ENCODE results near the gene CEACAM19. TPM values are rescaled to one million over a fixed set of nuclear protein-coding genes. Genes with fewer than 3 reads are reported as not detected.
"Not testable (repeated sequence)": the region's sequence is repeated elsewhere in the genome, so short reads cannot be mapped to it uniquely, and the experiment has no call there.

The CEACAM19 gene
- total RNA-seq, 1 experiment from 2014 or later: 0.12 TPM

GRCh38 chr19:44645407-44646048 lies 25.8 kb upstream of the CEACAM19 start:
- no peak for DNase-seq (ENCODE audit: low read depth)

- no peak for DNase-seq (ENCODE audit: low read depth)
Measured at GRCh38 chr19:44646049-44646416, 25.2 kb upstream of the CEACAM19 start.

GRCh38 chr19:44647144-44647543 lies 24.1 kb upstream of the CEACAM19 start:
- DNase-seq (ENCODE audit: low read depth): no peak

GRCh38 chr19:44648631-44649251 lies 22.5 kb upstream of the CEACAM19 start:
- DNase-seq (ENCODE audit: low read depth): peak; percentile 35

- no peak for DNase-seq (ENCODE audit: low read depth)
Measured at GRCh38 chr19:44649578-44650145, 21.6 kb upstream of the CEACAM19 start.

DNA sequence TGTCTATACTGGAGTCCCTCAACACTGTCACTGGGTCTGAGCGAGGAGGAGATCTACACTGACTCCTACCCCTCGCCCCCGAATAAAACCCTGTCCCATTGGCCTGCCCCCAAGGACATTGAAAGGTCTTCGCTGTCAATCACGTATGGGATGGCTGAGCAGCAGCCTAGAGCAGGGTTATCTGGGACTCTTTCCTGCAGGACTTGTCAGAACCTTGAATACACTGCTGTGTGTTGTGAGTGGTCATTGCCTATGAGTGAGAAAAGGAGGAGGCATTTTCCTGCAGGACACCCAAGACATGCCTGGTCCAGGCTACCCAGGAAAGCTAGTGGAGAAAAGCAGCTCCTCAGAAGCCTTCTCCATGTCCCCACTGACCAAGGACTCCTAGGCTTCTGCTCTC lies 17.9 kb upstream of the CEACAM19 start:
- DNase-seq (ENCODE audit: low read depth): no peak

DNA sequence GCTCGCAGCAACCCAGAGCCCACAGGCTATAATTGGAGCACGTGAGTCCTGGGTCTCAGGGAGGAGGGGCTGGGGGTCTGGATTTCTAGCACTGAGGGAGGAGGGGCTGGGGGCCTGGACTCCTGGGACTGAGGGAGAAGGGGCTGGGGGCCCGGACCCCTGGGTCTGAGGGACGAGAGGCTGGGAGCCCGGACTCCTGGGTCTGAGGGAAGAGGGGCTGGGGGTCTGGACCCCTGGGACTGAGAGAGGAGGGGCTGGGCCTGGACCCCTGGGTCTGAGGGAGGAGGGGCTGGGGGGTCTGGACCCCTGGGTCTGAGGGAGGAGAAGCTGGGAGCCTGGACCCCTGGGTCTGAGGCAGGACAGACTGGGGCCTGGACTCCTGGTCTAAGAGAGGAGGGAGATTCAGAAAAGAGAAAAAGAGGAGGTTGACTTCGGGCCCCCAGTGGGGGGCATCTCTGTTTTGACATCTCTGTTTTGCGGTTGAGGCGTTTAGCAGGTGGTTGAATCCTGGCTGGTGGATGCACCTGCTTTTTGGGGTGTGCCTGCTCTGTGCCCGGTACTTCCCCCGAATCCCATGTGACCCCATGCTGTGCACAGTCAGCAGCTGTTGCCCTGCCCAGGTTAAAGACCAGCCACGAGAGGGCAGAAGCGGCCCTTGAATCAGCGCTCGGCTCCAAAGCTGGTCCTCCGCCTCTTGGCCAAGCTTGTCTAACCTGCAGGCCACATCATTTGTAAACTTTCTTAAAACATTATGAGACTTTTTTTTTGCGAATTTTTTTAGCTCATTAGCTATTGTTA lies 17.1 kb upstream of the CEACAM19 start:
- DNase-seq (ENCODE audit: low read depth): peak; percentile 44

- peak; percentile 57 for DNase-seq (ENCODE audit: low read depth)
Measured at GRCh38 chr19:44657211-44657921, 13.9 kb upstream of the CEACAM19 start.

- no peak for DNase-seq (ENCODE audit: low read depth)
Measured at GRCh38 chr19:44658069-44658733, 13.1 kb upstream of the CEACAM19 start.

DNA sequence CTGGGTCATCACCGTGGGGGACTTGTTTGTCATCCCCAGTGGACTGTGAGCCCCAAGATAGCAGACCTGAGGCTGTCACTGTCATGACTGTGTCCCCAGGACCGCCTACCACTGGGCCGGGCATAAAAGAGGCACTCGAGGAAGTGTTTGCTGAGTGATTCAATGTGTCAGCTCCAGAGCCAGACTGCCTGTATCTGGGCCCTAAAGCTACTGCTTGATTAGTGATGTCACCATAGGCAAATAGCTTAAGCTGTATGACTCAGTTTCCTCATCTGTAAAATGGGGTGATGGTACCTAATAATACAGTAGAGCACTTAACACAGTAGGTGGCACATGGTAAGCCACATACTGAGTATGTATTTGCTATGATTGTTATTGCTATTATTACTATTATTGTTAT lies 11.2 kb upstream of the CEACAM19 start:
- DNase-seq (ENCODE audit: low read depth): no peak

GRCh38 chr19:44661205-44661604 lies 10.1 kb upstream of the CEACAM19 start:
- DNase-seq (ENCODE audit: low read depth): no peak

DNA sequence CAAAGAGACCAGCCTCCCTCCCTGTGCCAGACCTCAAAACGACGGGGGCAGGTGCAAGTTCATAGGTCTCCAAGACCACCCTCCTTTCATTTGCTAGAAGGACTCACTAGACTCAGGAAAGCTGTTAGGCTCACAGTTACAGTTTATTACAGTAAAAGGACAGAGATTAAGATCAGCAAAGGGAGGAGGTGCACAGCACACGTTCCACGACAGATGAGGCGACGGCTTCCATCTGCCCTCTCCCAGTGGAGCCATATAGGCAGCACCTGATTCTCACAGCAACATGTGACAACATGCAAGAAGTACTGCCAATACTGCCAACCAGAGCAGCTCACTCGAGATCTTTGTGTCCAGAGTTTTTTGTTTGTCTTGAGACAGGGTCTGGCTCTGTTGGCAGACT lies 9.4 kb upstream of the CEACAM19 start:
- no peak for DNase-seq (ENCODE audit: low read depth)

DNA sequence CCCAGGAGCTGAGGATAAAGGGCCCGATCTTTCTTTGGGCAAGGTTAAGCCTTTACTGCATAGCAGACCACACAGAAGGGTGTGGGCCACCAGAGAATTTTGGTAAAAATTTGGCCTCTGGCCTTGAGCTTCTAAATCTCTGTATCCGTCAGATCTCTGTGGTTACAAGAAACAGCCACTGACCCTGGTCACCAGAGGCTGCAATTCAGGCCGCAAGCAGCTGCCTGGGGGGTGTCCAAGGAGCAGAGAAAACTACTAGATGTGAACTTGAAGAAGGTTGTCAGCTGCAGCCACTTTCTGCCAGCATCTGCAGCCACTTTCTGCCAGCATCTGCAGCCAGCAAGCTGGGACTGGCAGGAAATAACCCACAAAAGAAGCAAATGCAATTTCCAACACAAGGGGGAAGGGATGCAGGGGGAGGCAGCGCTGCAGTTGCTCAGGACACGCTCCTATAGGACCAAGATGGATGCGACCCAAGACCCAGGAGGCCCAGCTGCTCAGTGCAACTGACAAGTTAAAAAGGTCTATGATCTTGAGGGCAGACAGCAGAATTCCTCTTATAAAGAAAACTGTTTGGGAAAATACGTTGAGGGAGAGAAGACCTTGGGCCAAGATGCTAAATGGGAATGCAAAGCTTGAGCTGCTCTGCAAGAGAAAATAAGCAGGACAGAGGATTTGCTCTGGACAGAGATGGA lies 8.4 kb upstream of the CEACAM19 start:
- peak; percentile 74 for DNase-seq (ENCODE audit: low read depth)

DNA sequence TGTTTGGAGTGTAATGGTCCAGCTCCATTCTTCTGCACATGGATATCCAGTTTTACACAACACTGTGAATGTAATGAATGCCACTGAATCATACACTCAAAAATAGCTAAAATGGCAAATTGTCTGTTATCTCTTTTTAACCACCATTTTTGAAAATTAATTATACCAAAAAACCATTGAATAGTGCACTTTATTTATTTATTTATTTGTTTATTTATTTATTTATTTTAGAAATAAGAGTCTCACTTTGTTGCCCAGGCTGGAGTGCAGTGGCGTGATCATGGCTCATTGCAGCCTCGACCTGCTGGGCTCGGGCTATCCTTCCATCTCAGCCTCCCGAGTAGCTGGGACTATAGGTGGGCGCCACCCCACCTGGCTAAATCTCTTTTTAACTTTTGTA lies 7.3 kb upstream of the CEACAM19 start:
- no peak for DNase-seq (ENCODE audit: low read depth)

DNA sequence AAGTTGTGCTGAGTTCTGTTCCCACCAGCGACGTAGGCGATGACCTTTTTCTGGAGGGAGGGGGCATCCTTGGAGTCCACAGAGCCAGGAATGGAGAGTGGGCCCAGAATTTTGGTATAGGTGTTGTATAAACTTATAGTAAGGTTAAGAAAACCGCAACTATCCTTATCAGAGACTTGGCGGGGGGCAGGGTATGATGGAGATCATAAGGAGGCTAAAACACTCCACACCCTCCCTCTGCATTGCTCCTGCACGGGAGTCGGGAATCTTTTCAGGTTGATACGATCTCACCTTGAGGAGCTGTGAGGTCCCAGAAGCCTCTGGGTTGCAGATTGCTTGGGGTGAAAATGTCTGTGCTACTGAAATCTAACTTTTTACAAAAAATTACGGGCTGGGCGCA lies 6.3 kb upstream of the CEACAM19 start:
- DNase-seq (ENCODE audit: low read depth): no peak

DNA sequence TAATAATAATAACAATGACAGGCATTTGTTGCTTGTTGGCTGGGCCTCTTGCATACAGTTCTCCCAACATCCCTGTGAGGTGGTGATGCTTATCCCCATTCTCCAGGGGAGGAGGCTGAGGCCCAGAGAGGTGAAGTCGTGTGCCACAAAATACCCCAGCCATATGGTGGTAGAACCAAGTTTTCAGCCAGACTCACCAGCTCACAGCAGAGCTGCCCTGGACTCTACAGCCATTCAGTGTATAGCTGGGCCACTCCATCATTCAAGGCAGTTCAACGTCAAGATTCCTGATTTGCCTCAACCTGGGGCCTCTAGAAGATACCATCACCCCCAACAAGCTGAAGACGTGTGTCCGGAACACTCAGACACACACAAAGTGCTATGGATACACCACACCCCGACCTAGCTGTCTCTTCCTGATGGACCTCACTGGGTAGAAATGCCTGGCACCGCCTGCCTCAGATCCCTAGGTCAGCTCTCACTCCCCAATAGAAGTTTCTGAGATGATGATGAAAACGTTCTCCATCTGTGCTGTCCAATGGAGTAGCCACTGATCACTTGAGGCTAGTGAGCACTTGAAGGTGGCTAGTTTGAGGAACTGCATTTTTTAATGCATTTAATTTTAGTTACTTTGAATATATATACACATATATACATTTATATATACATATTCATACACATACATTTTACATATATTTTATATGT lies 4.3 kb upstream of the CEACAM19 start:
- no peak for DNase-seq (ENCODE audit: low read depth)

- no peak for DNase-seq (ENCODE audit: low read depth)
Measured at GRCh38 chr19:44668985-44669764, 2.1 kb upstream of the CEACAM19 start.

DNA sequence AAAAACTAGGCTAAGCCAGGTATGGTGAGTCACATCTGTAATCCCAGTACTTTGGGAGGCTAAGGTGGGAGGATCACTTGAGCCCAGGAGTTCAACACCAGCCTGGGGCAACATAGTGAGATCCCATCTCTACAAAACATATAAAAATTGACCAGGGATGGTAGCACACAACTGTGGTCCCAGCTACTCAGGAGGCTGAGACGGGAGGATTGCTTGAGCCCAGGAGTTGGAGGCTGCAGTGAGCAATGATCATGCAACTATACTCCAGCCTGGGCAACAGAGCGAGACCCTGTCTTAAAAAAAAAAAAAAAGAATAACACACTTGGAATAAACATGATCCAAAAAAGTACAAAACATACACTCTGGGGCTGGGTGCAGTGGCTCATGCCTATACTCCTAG lies 1.3 kb upstream of the CEACAM19 start:
- not testable (repeated sequence) for DNase-seq (ENCODE audit: low read depth)

- DNase-seq (ENCODE audit: low read depth): no peak
Measured at GRCh38 chr19:44672226-44672625, 944 bp downstream of the CEACAM19 start.
